CD14-positive monocyte (primary cell): ENCODE results near the gene SNX1. TPM values are rescaled to one million over a fixed set of nuclear protein-coding genes. Genes with fewer than 3 reads are reported as not detected.

Experiments used
- DNase-seq, 3 donors: peaks; one replicate each; pipeline ENCODE4 v3.0.0-alpha.2; 2011 to 2022
- H2AFZ ChIP-seq: 2 replicates; pipeline ENCODE4 v1.6.0; 2012; ENCODE audit warnings: mild to moderate bottlenecking, low read depth, low read length, inconsistent platforms; ENCODE audit not compliant: insufficient read depth, poor library complexity, severe bottlenecking
- H3K27ac ChIP-seq, 2 donors: 1 replicate in 1 of 2; 2 replicates in 1 of 2; pipeline ENCODE4 v1.5.1; 2012 to 2013; ENCODE audit warnings: low read length in 2 of 2, control low read depth in 1 of 2, inconsistent platforms in 1 of 2, low read depth in 1 of 2, mild to moderate bottlenecking in 1 of 2
- H3K27me3 ChIP-seq, 2 donors: one replicate each; pipeline versions ENCODE4 v1.6.0 to v1.6.1; 2011 to 2013; ENCODE audit warnings: low read length in 2 of 2; ENCODE audit not compliant: control insufficient read depth in 2 of 2, insufficient read depth in 2 of 2
- H3K36me3 ChIP-seq, 2 donors: replicated peaks in 1 of 2; 1 replicate in 1 of 2; 2 replicates in 1 of 2; pipeline versions ENCODE4 v1.5.1 to v1.6.1; 2012 to 2013; ENCODE audit warnings: low read length in 2 of 2, control low read depth in 1 of 2, inconsistent platforms in 1 of 2, mild to moderate bottlenecking in 1 of 2; ENCODE audit not compliant: insufficient read depth in 2 of 2, control insufficient read depth in 1 of 2
- H3K4me1 ChIP-seq, 2 donors: 1 replicate in 1 of 2; 2 replicates in 1 of 2; pipeline versions ENCODE4 v1.5.1 to v1.6.1; 2012 to 2013; ENCODE audit warnings: low read length in 2 of 2, control low read depth in 1 of 2, inconsistent platforms in 1 of 2, mild to moderate bottlenecking in 1 of 2, moderate library complexity in 1 of 2; ENCODE audit not compliant: insufficient read depth in 2 of 2, control insufficient read depth in 1 of 2
- H3K4me2 ChIP-seq: replicated peaks from 2 replicates; pipeline ENCODE3; 2012; ENCODE audit warnings: low read length, moderate library complexity, mild to moderate bottlenecking; ENCODE audit not compliant: poor library complexity, severe bottlenecking; ENCODE audit errors: extremely low read depth
- H3K4me3 ChIP-seq, 3 experiments: fragments of 200-600 bp in 1 of 3; sonication (generic) in 1 of 3; replicated peaks in 1 of 3; 1 replicate in 2 of 3; 2 replicates in 1 of 3; pipeline ENCODE4 v1.5.1; 2011 to 2013; ENCODE audit warnings: low read length in 3 of 3, mild to moderate bottlenecking in 3 of 3, control low read depth in 2 of 3, low read depth in 2 of 3, inconsistent platforms in 1 of 3, moderate library complexity in 1 of 3
- H3K79me2 ChIP-seq: 2 replicates; pipeline ENCODE4 v1.6.0; 2012; ENCODE audit warnings: mild to moderate bottlenecking, control low read depth, inconsistent platforms, low read length, moderate library complexity; ENCODE audit not compliant: insufficient read depth
- H3K9ac ChIP-seq: 2 replicates; pipeline ENCODE4 v1.6.0; 2017; ENCODE audit warnings: low read length, mild to moderate bottlenecking; ENCODE audit not compliant: insufficient read depth, poor library complexity, severe bottlenecking
- H3K9me3 ChIP-seq, 2 donors: replicated peaks in 1 of 2; 1 replicate in 1 of 2; 2 replicates in 1 of 2; pipeline versions ENCODE4 v1.5.1 to v1.6.1; 2012 to 2013; ENCODE audit warnings: low read length in 2 of 2, control low read depth in 1 of 2; ENCODE audit not compliant: control insufficient read depth in 1 of 2, insufficient read depth in 1 of 2
- H4K20me1 ChIP-seq: 2 replicates; pipeline ENCODE4 v1.6.0; 2012; ENCODE audit warnings: mild to moderate bottlenecking, low read length, control low read depth, moderate library complexity; ENCODE audit not compliant: insufficient read depth
- H3K27ac Mint-ChIP-seq, 7 donors: one replicate each; pipeline ENCODE4 v1.8.0; 2020; ENCODE audit warnings: mild to moderate bottlenecking in 7 of 7, mixed read lengths in 7 of 7, moderate library complexity in 6 of 7, inconsistent platforms in 2 of 7
- H3K27me3 Mint-ChIP-seq, 3 donors: one replicate each; pipeline ENCODE4 v1.8.0; 2021 to 2022; ENCODE audit warnings: low read depth in 3 of 3, mild to moderate bottlenecking in 3 of 3, mixed read lengths in 3 of 3, moderate library complexity in 3 of 3, inconsistent platforms in 1 of 3
- H3K36me3 Mint-ChIP-seq, 2 donors: one replicate each; pipeline ENCODE4 v1.8.0; 2020; ENCODE audit warnings: mixed read lengths in 2 of 2, inconsistent platforms in 1 of 2, mild to moderate bottlenecking in 1 of 2
- H3K4me1 Mint-ChIP-seq: one replicate; pipeline ENCODE4 v1.8.0; 2020; ENCODE audit warnings: mild to moderate bottlenecking, mixed read lengths
- H3K4me3 Mint-ChIP-seq, 2 donors: one replicate each; pipeline ENCODE4 v1.8.0; 2020; ENCODE audit warnings: mild to moderate bottlenecking in 2 of 2, mixed read lengths in 2 of 2, moderate library complexity in 1 of 2
- H3K9me3 Mint-ChIP-seq, 7 donors: one replicate each; pipeline ENCODE4 v1.8.0; 2020 to 2022; ENCODE audit warnings: mixed read lengths in 7 of 7, mild to moderate bottlenecking in 6 of 7, moderate library complexity in 6 of 7, inconsistent platforms in 2 of 7
- CTCF ChIP-seq: fragments of 200-600 bp; IDR thresholded peaks from one replicate; pipeline ENCODE4 v1.8.0; 2022; ENCODE audit warnings: antibody characterized with exemption, mild to moderate bottlenecking
- WGBS: methylation state at CpG from one replicate; pipeline ENCODE4 v1.1.5; 2013; ENCODE audit warnings: missing lambda C conversion rate; ENCODE audit not compliant: insufficient coverage; 5-methylcytosine and 5-hydroxymethylcytosine counted together
- intact Hi-C, 2 donors: fragments of 100-400 bp; cut with micrococcal nuclease; formaldehyde crosslinking; loops; one replicate each; pipeline versions ENCODE4 v1.15.0 to v1.15.1; 2023
- polyA plus RNA-seq, 3 donors: library from polyadenylated mRNA; depleted of rRNA in 1 of 3; unstranded in 2 of 3; stranded (reverse) in 1 of 3; fragments of 300-500 nt in 2 of 3; fragments of >200 nt in 1 of 3; fragmentation: Illumina TruSeq in 2 of 3; gene quantifications; 1 replicate in 2 of 3; 2 replicates in 1 of 3; pipeline ENCODE4 v1.2.3, GENCODE V29; 2012 to 2021

SNX1 gene
- polyA plus RNA-seq, 3 donors = 104 to 115 (median 115) TPM

GRCh38 chr15:64146520-64146884 lies 50.7 kb downstream of the SNX1 start:
- H3K27ac Mint-ChIP-seq = no peak overlapping the region

DNA sequence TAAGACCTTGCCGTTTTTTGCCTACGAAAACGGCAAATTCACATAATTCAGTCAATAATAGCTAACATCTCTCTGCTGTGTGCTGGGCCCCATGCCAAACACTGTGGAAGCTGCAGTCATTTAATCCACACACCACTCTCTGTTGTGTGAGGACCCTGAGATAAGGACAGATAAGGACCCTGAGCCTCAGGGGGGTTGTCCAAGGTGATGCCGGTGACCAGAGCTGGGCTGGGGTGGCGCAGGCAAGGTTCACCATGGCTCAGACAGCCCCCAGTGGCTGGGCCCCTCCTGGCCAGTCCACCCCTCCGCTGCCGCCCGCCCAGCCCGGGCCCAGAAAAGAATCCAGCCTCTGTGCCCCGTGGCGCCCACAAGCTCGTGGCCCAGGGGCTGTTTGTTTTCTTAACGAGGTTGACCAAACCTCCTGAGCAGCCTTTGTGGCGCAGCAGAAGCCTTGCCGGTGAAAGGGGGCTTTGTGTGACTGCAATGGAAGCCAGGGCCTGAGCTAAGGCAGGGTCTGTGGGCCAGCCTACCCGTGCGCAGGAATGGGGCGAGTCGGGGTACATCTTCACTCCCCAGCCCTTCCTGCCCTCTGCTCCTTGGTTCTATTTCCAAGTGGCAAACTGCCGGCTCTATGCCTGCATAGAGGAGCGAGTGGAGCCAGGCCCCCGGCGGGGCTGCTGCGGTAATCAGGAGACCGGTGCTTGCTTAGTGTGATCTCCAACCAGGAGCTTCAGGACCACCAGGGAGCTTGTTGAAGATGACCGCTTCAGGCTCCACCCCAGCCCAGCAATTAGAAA lies 51.3 kb downstream of the SNX1 start:
- TF ChIP-seq CTCF = no peak
- H3K27ac Mint-ChIP-seq = no peak overlapping the region
- 98% methylated on average over 15 of the region's 26 CpGs for WGBS
- Histone ChIP-seq H2AFZ (no peak overlapping the region), H3K36me3 (peaks cover 33 to 41% of the 10 kb centered on the region in 2 donors), H3K27ac (no peak overlapping the region), H3K9me3 (no peaks in the 10 kb centered on the region), H3K27me3 (peaks cover 9 to 11% of the 10 kb centered on the region in 2 donors), H3K9ac (no peak overlapping the region), H3K79me2 (no peaks in the 10 kb centered on the region), H3K4me1 (peaks cover 25 to 32% of the 10 kb centered on the region in 2 donors), H3K4me3 (no peak overlapping the region), H4K20me1 (peaks cover 24% of the 10 kb centered on the region), H3K4me2 (no peak overlapping the region)
- intact Hi-C loops = no loop called here
- no peaks in the 10 kb centered on the region for H3K9me3 Mint-ChIP-seq
- H3K4me3 Mint-ChIP-seq = no peak overlapping the region
- no peak for DNase-seq
- H3K36me3 Mint-ChIP-seq = peaks cover 30 to 46% of the 10 kb centered on the region in 2 donors
- peaks cover 23% of the 10 kb centered on the region for H3K4me1 Mint-ChIP-seq
- peaks cover 12 to 19% (median 17%) of the 10 kb centered on the region in 3 donors for H3K27me3 Mint-ChIP-seq

More at GRCh38 chr15:64146520-64146884, 50.7 kb downstream of the SNX1 start:
- no peak overlapping the region for H3K27ac ChIP-seq
- H3K9me3 ChIP-seq = no peaks in the 10 kb centered on the region
- peaks cover 26% of the 10 kb centered on the region for H4K20me1 ChIP-seq
- H3K27me3 ChIP-seq = peaks cover 5 to 6% of the 10 kb centered on the region in 2 donors
- TF ChIP-seq CTCF = no peak
- no peak overlapping the region for H3K9ac ChIP-seq
- no peak overlapping the region for H3K4me3 ChIP-seq
- H3K4me2 ChIP-seq = no peak overlapping the region
- DNase-seq = no peak
- peaks cover 37 to 47% of the 10 kb centered on the region in 2 donors for H3K36me3 ChIP-seq
- H2AFZ ChIP-seq = no peak overlapping the region
- Mint-ChIP-seq H3K4me1 (peaks cover 21% of the 10 kb centered on the region), H3K4me3 (no peak overlapping the region), H3K27me3 (peaks cover 12 to 15% (median 14%) of the 10 kb centered on the region in 3 donors), H3K9me3 (no peaks in the 10 kb centered on the region), H3K36me3 (peaks cover 34 to 52% of the 10 kb centered on the region in 2 donors)
- H3K4me1 ChIP-seq = peaks cover 20 to 26% of the 10 kb centered on the region in 2 donors
- H3K79me2 ChIP-seq = no peaks in the 10 kb centered on the region
- intact Hi-C loops = no loop called here
- WGBS = 100% methylated on average over 1 of the region's 3 CpGs
